ENCODE data around the gene CCR9.

Gene CCR9

GRCh38 chr3:45858809-45859543 is 27.4 kb upstream of the CCR9 start:
- Histone ChIP-seq H3K27me3 (no peaks in the 10 kb centered on the region), H3K27ac (no peak overlapping the region), H3K4me2 (no peak overlapping the region), H3K9ac (no peak overlapping the region), H3K4me3 (no peak overlapping the region), H3K36me3 (no peaks in the 10 kb centered on the region), H3K4me1 (no peaks in the 10 kb centered on the region), H3K9me3 (0 out of 2 replicates have a peak, but pooled peaks cover 10% of the 10 kb centered on the region), H4K20me1 (no peaks in the 10 kb centered on the region)
- no peak for TF ChIP-seq Cebpa-rat (IDR thresholded peaks at IDR 0.05)

- no peaks in the 10 kb centered on the region for H4K20me1 ChIP-seq
Measured at GRCh38 chr3:45860481-45860880, 25.9 kb upstream of the CCR9 start.

GRCh38 chr3:45861043-45861719 is 25.2 kb upstream of the CCR9 start:
- 0 out of 2 replicates have a peak, but pooled peaks cover 6% of the 10 kb centered on the region for H3K9me3 ChIP-seq
- no peaks in the 10 kb centered on the region for H3K36me3 ChIP-seq
- H3K27ac ChIP-seq = no peak overlapping the region
- H3K4me2 ChIP-seq = no peak overlapping the region
- H3K27me3 ChIP-seq = no peaks in the 10 kb centered on the region
- no peaks in the 10 kb centered on the region for H3K4me1 ChIP-seq
- no peak for TF ChIP-seq Cebpa-rat (IDR thresholded peaks at IDR 0.05)
- no peak overlapping the region for H3K9ac ChIP-seq
- no peaks in the 10 kb centered on the region for H4K20me1 ChIP-seq
- H3K4me3 ChIP-seq = no peak overlapping the region

More at GRCh38 chr3:45860481-45860880, 25.9 kb upstream of the CCR9 start:
- H3K4me1 ChIP-seq = no peaks in the 10 kb centered on the region
- 0 out of 2 replicates have a peak, but pooled peaks cover 10% of the 10 kb centered on the region for H3K9me3 ChIP-seq
- no peak overlapping the region for H3K9ac ChIP-seq
- H3K4me2 ChIP-seq = no peak overlapping the region
- H3K4me3 ChIP-seq = no peak overlapping the region
- no peaks in the 10 kb centered on the region for H3K36me3 ChIP-seq
- no peak for TF ChIP-seq Cebpa-rat (IDR thresholded peaks at IDR 0.05)
- no peaks in the 10 kb centered on the region for H3K27me3 ChIP-seq
- H3K27ac ChIP-seq = no peak overlapping the region

GRCh38 chr3:45864760-45865519 is 21.4 kb upstream of the CCR9 start:
- Histone ChIP-seq H3K4me2 (no peak overlapping the region), H3K27me3 (no peaks in the 10 kb centered on the region), H3K4me1 (no peaks in the 10 kb centered on the region), H3K9ac (no peak overlapping the region), H3K36me3 (no peaks in the 10 kb centered on the region), H3K4me3 (no peak overlapping the region), H3K9me3 (0 out of 2 replicates have a peak, but pooled peaks cover 4% of the 10 kb centered on the region), H3K27ac (no peak overlapping the region), H4K20me1 (no peaks in the 10 kb centered on the region)
- no peak for TF ChIP-seq Cebpa-rat (IDR thresholded peaks at IDR 0.05)

- Histone ChIP-seq H3K27me3 (no peaks in the 10 kb centered on the region), H3K4me1 (no peaks in the 10 kb centered on the region), H3K9ac (no peak overlapping the region), H3K36me3 (no peaks in the 10 kb centered on the region), H3K9me3 (0 out of 2 replicates have a peak, but pooled peaks cover 4% of the 10 kb centered on the region), H3K27ac (no peak overlapping the region), H3K4me3 (no peak overlapping the region), H4K20me1 (no peaks in the 10 kb centered on the region), H3K4me2 (no peak overlapping the region)
- TF ChIP-seq Cebpa-rat (IDR thresholded peaks at IDR 0.05) = no peak
Measured at GRCh38 chr3:45865563-45865962, 20.8 kb upstream of the CCR9 start.

GRCh38 chr3:45868213-45868612 is 18.1 kb upstream of the CCR9 start:
- no peak overlapping the region for H3K4me3 ChIP-seq
- no peaks in the 10 kb centered on the region for H3K27me3 ChIP-seq
- H3K4me1 ChIP-seq = no peaks in the 10 kb centered on the region
- 0 out of 2 replicates have a peak, but pooled peaks cover 4% of the 10 kb centered on the region for H3K9me3 ChIP-seq
- no peak for TF ChIP-seq Cebpa-rat (IDR thresholded peaks at IDR 0.05)
- no peak overlapping the region for H3K4me2 ChIP-seq
- H3K9ac ChIP-seq = no peak overlapping the region
- no peaks in the 10 kb centered on the region for H3K36me3 ChIP-seq
- no peak overlapping the region for H3K27ac ChIP-seq
- H4K20me1 ChIP-seq = no peaks in the 10 kb centered on the region

- H3K9me3 ChIP-seq = 0 out of 2 replicates have a peak, but pooled peaks cover under 1% of the 10 kb centered on the region
- TF ChIP-seq Cebpa-rat (IDR thresholded peaks at IDR 0.05) = no peak
- no peaks in the 10 kb centered on the region for H3K36me3 ChIP-seq
- H3K9ac ChIP-seq = no peak overlapping the region
- no peaks in the 10 kb centered on the region for H4K20me1 ChIP-seq
- no peaks in the 10 kb centered on the region for H3K4me1 ChIP-seq
- no peaks in the 10 kb centered on the region for H3K27me3 ChIP-seq
- no peak overlapping the region for H3K4me3 ChIP-seq
- no peak overlapping the region for H3K27ac ChIP-seq
- no peak overlapping the region for H3K4me2 ChIP-seq
Measured at GRCh38 chr3:45868650-45869049, 17.7 kb upstream of the CCR9 start.

- Histone ChIP-seq H3K36me3 (no peaks in the 10 kb centered on the region), H3K27ac (no peak overlapping the region), H3K27me3 (no peaks in the 10 kb centered on the region), H3K4me3 (no peak overlapping the region), H3K4me1 (no peaks in the 10 kb centered on the region), H3K4me2 (no peak overlapping the region), H3K9me3 (no peaks in the 10 kb centered on the region), H4K20me1 (no peaks in the 10 kb centered on the region), H3K9ac (no peak overlapping the region)
- TF ChIP-seq Cebpa-rat (IDR thresholded peaks at IDR 0.05) = no peak
Measured at GRCh38 chr3:45869638-45870037, 16.7 kb upstream of the CCR9 start.

- H3K36me3 ChIP-seq = no peaks in the 10 kb centered on the region
- H3K4me2 ChIP-seq = no peak overlapping the region
- no peaks in the 10 kb centered on the region for H3K9me3 ChIP-seq
- no peak overlapping the region for H3K9ac ChIP-seq
- H3K4me1 ChIP-seq = no peaks in the 10 kb centered on the region
- TF ChIP-seq Cebpa-rat (IDR thresholded peaks at IDR 0.05) = no peak
- H4K20me1 ChIP-seq = no peaks in the 10 kb centered on the region
- H3K27me3 ChIP-seq = no peaks in the 10 kb centered on the region
- H3K4me3 ChIP-seq = no peak overlapping the region
- no peak overlapping the region for H3K27ac ChIP-seq
Measured at GRCh38 chr3:45870099-45870498, 16.2 kb upstream of the CCR9 start.

- Histone ChIP-seq H3K36me3 (no peaks in the 10 kb centered on the region), H3K4me3 (no peak overlapping the region), H4K20me1 (no peaks in the 10 kb centered on the region), H3K4me2 (no peak overlapping the region), H3K27me3 (no peaks in the 10 kb centered on the region), H3K9me3 (no peaks in the 10 kb centered on the region), H3K27ac (no peak overlapping the region), H3K4me1 (no peaks in the 10 kb centered on the region), H3K9ac (no peak overlapping the region)
- TF ChIP-seq Cebpa-rat (IDR thresholded peaks at IDR 0.05) = no peak
Measured at GRCh38 chr3:45871780-45872179, 14.6 kb upstream of the CCR9 start.

Measured in BLaER1 (cell line).